Hematopoietic multipotent progenitor cell treated with erythropoietin and hydrocortisone succinate and interleukin-3 and kit ligand, for 4 days (in vitro differentiated cells): ENCODE measurements around the gene SQSTM1.
"Not testable (repeated sequence)": the region's sequence is repeated elsewhere in the genome, so short reads cannot be mapped to it uniquely, and the experiment has no call there.

Experiments
- DNase-seq: peaks from one replicate; pipeline ENCODE4 v3.0.0-alpha.2; 2015

Gene SQSTM1

GRCh38 chr5:179858586-179859427 lies 38.1 kb downstream of the SQSTM1 start, which contains the start of gene MRNIP:
Gene MRNIP, minus strand, starts transcription at chr5:179858817. Its CDS starts 21 bp downstream, at chr5:179858796.
- peak; percentile 99 for DNase-seq

- DNase-seq = no peak
Observed at GRCh38 chr5:179860301-179860700, 39.6 kb downstream of the SQSTM1 start.

GRCh38 chr5:179862296-179862695 lies 41.6 kb downstream of the SQSTM1 start:
- DNase-seq = no peak

GRCh38 chr5:179862891-179863290 lies 42.2 kb downstream of the SQSTM1 start:
- DNase-seq = no peak

- DNase-seq = no peak
Observed at GRCh38 chr5:179863449-179864085, 42.9 kb downstream of the SQSTM1 start.

GRCh38 chr5:179864686-179865085 lies 44.0 kb downstream of the SQSTM1 start:
- no peak for DNase-seq

- no peak for DNase-seq
Observed at GRCh38 chr5:179865491-179866240, 45.0 kb downstream of the SQSTM1 start.

GRCh38 chr5:179866241-179867078 lies 45.8 kb downstream of the SQSTM1 start:
- peak; percentile 35 for DNase-seq

- no peak for DNase-seq
Observed at GRCh38 chr5:179867079-179867465, 46.4 kb downstream of the SQSTM1 start.

GRCh38 chr5:179867476-179867875 lies 46.8 kb downstream of the SQSTM1 start:
- no peak for DNase-seq

- DNase-seq = no peak
Observed at GRCh38 chr5:179868541-179868940, 47.8 kb downstream of the SQSTM1 start.

GRCh38 chr5:179869101-179869500 lies 48.4 kb downstream of the SQSTM1 start:
- no peak for DNase-seq

- no peak for DNase-seq
Observed at GRCh38 chr5:179869641-179870402, 49.1 kb downstream of the SQSTM1 start.

- DNase-seq = peak; percentile 75
Observed at GRCh38 chr5:179870403-179870903, 49.7 kb downstream of the SQSTM1 start.

- no peak for DNase-seq
Observed at GRCh38 chr5:179870952-179871351, 50.2 kb downstream of the SQSTM1 start.

GRCh38 chr5:179871533-179871932 lies 50.8 kb downstream of the SQSTM1 start:
- not testable (repeated sequence) for DNase-seq

GRCh38 chr5:179872055-179872827 lies 51.5 kb downstream of the SQSTM1 start:
- DNase-seq = no peak

- DNase-seq = no peak
Observed at GRCh38 chr5:179872828-179873575, 52.3 kb downstream of the SQSTM1 start.

- no peak for DNase-seq
Observed at GRCh38 chr5:179873588-179874110, 52.9 kb downstream of the SQSTM1 start.

- DNase-seq = no peak
Observed at GRCh38 chr5:179874136-179874535, 53.4 kb downstream of the SQSTM1 start.
